ENCODE data around the gene MADCAM1.

DNA sequence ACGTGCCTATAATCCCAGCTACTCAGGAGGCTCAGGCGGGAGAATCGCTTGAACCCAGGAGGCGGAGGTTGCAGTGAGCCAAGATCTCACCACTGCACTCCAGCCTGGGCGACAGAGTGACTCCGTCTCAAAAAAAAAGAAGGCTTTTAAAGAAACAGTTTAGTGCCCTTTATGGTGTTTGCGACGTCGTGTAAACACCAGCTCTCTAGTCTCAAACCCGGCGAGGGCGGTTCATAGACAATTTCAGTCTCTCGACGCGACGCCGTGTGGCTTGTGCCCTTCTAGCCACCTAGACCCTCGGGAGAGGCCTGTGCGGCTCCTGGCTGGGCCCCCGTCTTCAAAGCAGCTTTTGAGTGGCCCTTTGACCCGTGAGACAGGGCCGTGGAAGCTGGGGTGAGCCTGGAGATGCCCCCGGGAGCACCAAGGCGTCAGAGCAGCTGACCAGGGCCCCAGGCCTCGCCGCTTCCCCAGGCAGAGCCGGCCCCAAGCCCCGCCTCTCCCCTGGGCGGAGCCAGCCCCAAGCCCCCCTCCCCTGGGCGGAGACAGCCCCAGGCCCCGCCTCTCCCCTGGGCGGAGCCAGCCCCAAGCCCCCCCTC, 5.0 kb upstream of the MADCAM1 start:
- TF ChIP-seq CTCF (IDR thresholded peaks at IDR 0.05) = no peak
- no peak for TF ChIP-seq POLR2A (IDR thresholded peaks at IDR 0.05)
- no peak for TF ChIP-seq POLR2AphosphoS5 (IDR thresholded peaks at IDR 0.05)
